Measurements from ENCODE around the gene KCNMA1.

The KCNMA1 gene

GRCh38 chr10:77023396-77023795 lies 614.2 kb downstream of the KCNMA1 start:
- Histone ChIP-seq H3K4me3 (ENCODE audit: low read length) (no peak overlapping the region), H3K36me3 (ENCODE audit: control insufficient read depth, insufficient read depth, low read length) (no peaks in the 10 kb centered on the region), H3K27ac (ENCODE audit: low read length) (no peak overlapping the region), H3K4me1 (ENCODE audit: control insufficient read depth, insufficient read depth, low read length) (no peaks in the 10 kb centered on the region), H3K27me3 (ENCODE audit: control insufficient read depth, insufficient read depth, low read length) (no peaks in the 10 kb centered on the region), H3K9me3 (ENCODE audit: control insufficient read depth, insufficient read depth, low read length) (no peaks in the 10 kb centered on the region)
- no peak for DNase-seq (ENCODE audit: low read depth, low spot score)
- no CpG with 5 or more reads among the region's 2 CpGs for WGBS (ENCODE audit: insufficient coverage, insufficient read length)

GRCh38 chr10:77022671-77023070 lies 614.9 kb downstream of the KCNMA1 start:
- H3K27me3 ChIP-seq (ENCODE audit: control insufficient read depth, insufficient read depth, low read length), result no peaks in the 10 kb centered on the region
- no peaks in the 10 kb centered on the region for H3K36me3 ChIP-seq (ENCODE audit: control insufficient read depth, insufficient read depth, low read length)
- H3K4me1 ChIP-seq (ENCODE audit: control insufficient read depth, insufficient read depth, low read length), result no peaks in the 10 kb centered on the region
- H3K27ac ChIP-seq (ENCODE audit: low read length), result no peak overlapping the region
- no peak overlapping the region for H3K4me3 ChIP-seq (ENCODE audit: low read length)
- H3K9me3 ChIP-seq (ENCODE audit: control insufficient read depth, insufficient read depth, low read length), result no peaks in the 10 kb centered on the region
- no peak for DNase-seq (ENCODE audit: low read depth, low spot score)
- WGBS (ENCODE audit: insufficient coverage, insufficient read length), result no CpG with 5 or more reads among the region's 4 CpGs

- DNase-seq (ENCODE audit: low read depth, low spot score), result no peak
- H3K4me3 ChIP-seq (ENCODE audit: low read length), result no peak overlapping the region
- no CpG with 5 or more reads among the region's 4 CpGs for WGBS (ENCODE audit: insufficient coverage, insufficient read length)
- no peaks in the 10 kb centered on the region for H3K9me3 ChIP-seq (ENCODE audit: control insufficient read depth, insufficient read depth, low read length)
- H3K4me1 ChIP-seq (ENCODE audit: control insufficient read depth, insufficient read depth, low read length), result no peaks in the 10 kb centered on the region
- no peaks in the 10 kb centered on the region for H3K36me3 ChIP-seq (ENCODE audit: control insufficient read depth, insufficient read depth, low read length)
- H3K27ac ChIP-seq (ENCODE audit: low read length), result no peak overlapping the region
- no peaks in the 10 kb centered on the region for H3K27me3 ChIP-seq (ENCODE audit: control insufficient read depth, insufficient read depth, low read length)
Observed at GRCh38 chr10:77021966-77022490, 615.6 kb downstream of the KCNMA1 start.

GRCh38 chr10:77020426-77021040 lies 617.1 kb downstream of the KCNMA1 start:
- WGBS (ENCODE audit: insufficient coverage, insufficient read length), result no CpG with 5 or more reads among the region's 4 CpGs
- no peak overlapping the region for H3K27ac ChIP-seq (ENCODE audit: low read length)

GRCh38 chr10:77016855-77017254 lies 620.8 kb downstream of the KCNMA1 start:
- H3K27ac ChIP-seq (ENCODE audit: low read length), result no peak overlapping the region

More at GRCh38 chr10:77020426-77021040, 617.1 kb downstream of the KCNMA1 start:
- H3K36me3 ChIP-seq (ENCODE audit: control insufficient read depth, insufficient read depth, low read length), result no peaks in the 10 kb centered on the region
- no peak overlapping the region for H3K4me3 ChIP-seq (ENCODE audit: low read length)
- no peaks in the 10 kb centered on the region for H3K9me3 ChIP-seq (ENCODE audit: control insufficient read depth, insufficient read depth, low read length)
- no peak for DNase-seq (ENCODE audit: low read depth, low spot score)
- no peaks in the 10 kb centered on the region for H3K27me3 ChIP-seq (ENCODE audit: control insufficient read depth, insufficient read depth, low read length)
- no peaks in the 10 kb centered on the region for H3K4me1 ChIP-seq (ENCODE audit: control insufficient read depth, insufficient read depth, low read length)

GRCh38 chr10:77016278-77016815 lies 621.3 kb downstream of the KCNMA1 start:
- Histone ChIP-seq H3K27me3 (ENCODE audit: control insufficient read depth, insufficient read depth, low read length) (no peaks in the 10 kb centered on the region), H3K4me3 (ENCODE audit: low read length) (no peak overlapping the region), H3K27ac (ENCODE audit: low read length) (no peak overlapping the region), H3K9me3 (ENCODE audit: control insufficient read depth, insufficient read depth, low read length) (no peaks in the 10 kb centered on the region), H3K36me3 (ENCODE audit: control insufficient read depth, insufficient read depth, low read length) (no peaks in the 10 kb centered on the region), H3K4me1 (ENCODE audit: control insufficient read depth, insufficient read depth, low read length) (no peaks in the 10 kb centered on the region)
- DNase-seq (ENCODE audit: low read depth, low spot score), result no peak
- WGBS (ENCODE audit: insufficient coverage, insufficient read length), result no CpG with 5 or more reads among the region's 7 CpGs

More at GRCh38 chr10:77016855-77017254, 620.8 kb downstream of the KCNMA1 start:
- no peaks in the 10 kb centered on the region for H3K36me3 ChIP-seq (ENCODE audit: control insufficient read depth, insufficient read depth, low read length)
- H3K27me3 ChIP-seq (ENCODE audit: control insufficient read depth, insufficient read depth, low read length), result no peaks in the 10 kb centered on the region
- no peak overlapping the region for H3K4me3 ChIP-seq (ENCODE audit: low read length)
- no peaks in the 10 kb centered on the region for H3K9me3 ChIP-seq (ENCODE audit: control insufficient read depth, insufficient read depth, low read length)
- no peaks in the 10 kb centered on the region for H3K4me1 ChIP-seq (ENCODE audit: control insufficient read depth, insufficient read depth, low read length)
- DNase-seq (ENCODE audit: low read depth, low spot score), result no peak
- no CpG with 5 or more reads among the region's 4 CpGs for WGBS (ENCODE audit: insufficient coverage, insufficient read length)

GRCh38 chr10:77015360-77015759 lies 622.2 kb downstream of the KCNMA1 start:
- no peaks in the 10 kb centered on the region for H3K9me3 ChIP-seq (ENCODE audit: control insufficient read depth, insufficient read depth, low read length)
- no peaks in the 10 kb centered on the region for H3K27me3 ChIP-seq (ENCODE audit: control insufficient read depth, insufficient read depth, low read length)
- H3K4me3 ChIP-seq (ENCODE audit: low read length), result no peak overlapping the region
- H3K27ac ChIP-seq (ENCODE audit: low read length), result no peak overlapping the region
- WGBS (ENCODE audit: insufficient coverage, insufficient read length), result no CpG with 5 or more reads among the region's 1 CpG
- no peaks in the 10 kb centered on the region for H3K36me3 ChIP-seq (ENCODE audit: control insufficient read depth, insufficient read depth, low read length)
- no peaks in the 10 kb centered on the region for H3K4me1 ChIP-seq (ENCODE audit: control insufficient read depth, insufficient read depth, low read length)
- no peak for DNase-seq (ENCODE audit: low read depth, low spot score)

GRCh38 chr10:77012812-77013500 lies 624.7 kb downstream of the KCNMA1 start:
- no peaks in the 10 kb centered on the region for H3K36me3 ChIP-seq (ENCODE audit: control insufficient read depth, insufficient read depth, low read length)
- H3K4me3 ChIP-seq (ENCODE audit: low read length), result no peak overlapping the region
- WGBS (ENCODE audit: insufficient coverage, insufficient read length), result no CpG with 5 or more reads among the region's 2 CpGs
- H3K27ac ChIP-seq (ENCODE audit: low read length), result no peak overlapping the region
- H3K4me1 ChIP-seq (ENCODE audit: control insufficient read depth, insufficient read depth, low read length), result no peaks in the 10 kb centered on the region
- H3K9me3 ChIP-seq (ENCODE audit: control insufficient read depth, insufficient read depth, low read length), result no peaks in the 10 kb centered on the region
- H3K27me3 ChIP-seq (ENCODE audit: control insufficient read depth, insufficient read depth, low read length), result no peaks in the 10 kb centered on the region
- no peak for DNase-seq (ENCODE audit: low read depth, low spot score)

- no peak overlapping the region for H3K4me3 ChIP-seq (ENCODE audit: low read length)
- no CpG with 5 or more reads among the region's 11 CpGs for WGBS (ENCODE audit: insufficient coverage, insufficient read length)
- no peak for DNase-seq (ENCODE audit: low read depth, low spot score)
- no peaks in the 10 kb centered on the region for H3K4me1 ChIP-seq (ENCODE audit: control insufficient read depth, insufficient read depth, low read length)
- H3K27ac ChIP-seq (ENCODE audit: low read length), result no peak overlapping the region
- no peaks in the 10 kb centered on the region for H3K9me3 ChIP-seq (ENCODE audit: control insufficient read depth, insufficient read depth, low read length)
- no peaks in the 10 kb centered on the region for H3K27me3 ChIP-seq (ENCODE audit: control insufficient read depth, insufficient read depth, low read length)
- no peaks in the 10 kb centered on the region for H3K36me3 ChIP-seq (ENCODE audit: control insufficient read depth, insufficient read depth, low read length)
Observed at GRCh38 chr10:77011874-77012811, 625.5 kb downstream of the KCNMA1 start.

GRCh38 chr10:77010430-77010829 lies 627.2 kb downstream of the KCNMA1 start:
- H3K4me3 ChIP-seq (ENCODE audit: low read length), result no peak overlapping the region
- H3K4me1 ChIP-seq (ENCODE audit: control insufficient read depth, insufficient read depth, low read length), result no peaks in the 10 kb centered on the region
- no peaks in the 10 kb centered on the region for H3K9me3 ChIP-seq (ENCODE audit: control insufficient read depth, insufficient read depth, low read length)
- no peak overlapping the region for H3K27ac ChIP-seq (ENCODE audit: low read length)
- WGBS (ENCODE audit: insufficient coverage, insufficient read length), result no CpG with 5 or more reads among the region's 3 CpGs
- H3K36me3 ChIP-seq (ENCODE audit: control insufficient read depth, insufficient read depth, low read length), result no peaks in the 10 kb centered on the region
- no peak for DNase-seq (ENCODE audit: low read depth, low spot score)
- no peaks in the 10 kb centered on the region for H3K27me3 ChIP-seq (ENCODE audit: control insufficient read depth, insufficient read depth, low read length)

All from iPS DF 6.9 (cell line).